ENCODE data around the gene ZBTB7C.

Gene ZBTB7C

GRCh38 chr18:48055351-48055750, 353.8 kb downstream of the ZBTB7C start (continued):
- no peak for TF ChIP-seq ZNF560 (tag by site-specific recombination; IDR thresholded peaks at IDR 0.05; ENCODE audit: borderline replicate concordance)
- TF ChIP-seq ZXDB (tag by site-specific recombination; IDR thresholded peaks at IDR 0.05), result no peak
- no peak for TF ChIP-seq ZNF48 (tag by site-specific recombination; IDR thresholded peaks at IDR 0.05)
- no peak for TF ChIP-seq CTCF (tag by site-specific recombination; IDR thresholded peaks at IDR 0.05)
- TF ChIP-seq GLI2 (tag by site-specific recombination; IDR thresholded peaks at IDR 0.05; ENCODE audit: borderline replicate concordance, low read depth), result no peak
- no peak for TF ChIP-seq PRDM10 (tag by site-specific recombination; IDR thresholded peaks at IDR 0.05)
- no peak for TF ChIP-seq ZNF174 (tag by site-specific recombination; IDR thresholded peaks at IDR 0.05)
- no peak for TF ChIP-seq ZNF704 (tag by site-specific recombination; IDR thresholded peaks at IDR 0.05)

- peak; percentile 53 for TF ChIP-seq GLIS1 (tag by site-specific recombination; IDR thresholded peaks at IDR 0.05)
- TF ChIP-seq ZNF510 (tag by site-specific recombination; IDR thresholded peaks at IDR 0.05; ENCODE audit: insufficient replicate concordance), result no peak
- TF ChIP-seq ZNF302 (tag by site-specific recombination; IDR thresholded peaks at IDR 0.05; ENCODE audit: low read depth), result no peak
- no peak for TF ChIP-seq ZNF561 (tag by site-specific recombination; IDR thresholded peaks at IDR 0.05; ENCODE audit: borderline replicate concordance)
- 0 out of 2 replicates have a peak, but pooled peaks have one; percentile 11 for TF ChIP-seq EGR2 (tag by site-specific recombination; IDR thresholded peaks at IDR 0.05; ENCODE audit: low read depth)
- TF ChIP-seq GLI2 (tag by site-specific recombination; IDR thresholded peaks at IDR 0.05; ENCODE audit: borderline replicate concordance, low read depth), result no peak
- TF ChIP-seq SETDB1 (IDR thresholded peaks at IDR 0.05; ENCODE audit: insufficient read length, low read length), result no peak
- TF ChIP-seq ZFHX2 (tag by site-specific recombination; conservative IDR thresholded peaks at IDR 0.05), result peak; percentile 25; the same call in 1 of the 2 replicates
- Histone ChIP-seq H3K4me3 (ENCODE audit: low read depth, low read length) (no peak overlapping the region), H3K36me3 (ENCODE audit: control insufficient read depth in 2 of 2, insufficient read depth in 1 of 2, low read length in 2 of 2) (no peaks in the 10 kb centered on the region), H3K4me1 (ENCODE audit: control insufficient read depth, insufficient read depth, low read length) (no peaks in the 10 kb centered on the region; the same call in 1 of the 2 replicates), H3K27ac (ENCODE audit: extremely low read depth, low read depth, low read length) (no peak overlapping the region), H3K9me3 (ENCODE audit: control insufficient read depth, insufficient read depth, low read depth, low read length) (no peaks in the 10 kb centered on the region)
- ChIA-PET POLR2A (no interaction called here), CTCF (interaction anchor here (1.8 kb wide), 1 partner anchor 23 kb away, joined by 5 read pairs; no protein-coding TSS in a partner anchor)
Measured at GRCh38 chr18:48053881-48054816, 355.0 kb downstream of the ZBTB7C start.
